Immature natural killer cell (primary cell): ENCODE measurements around the gene COL12A1. TPM values are rescaled to one million over a fixed set of nuclear protein-coding genes. Genes with fewer than 3 reads are reported as not detected.

Experiments used
- DNase-seq, 3 donors: peaks; one replicate each; pipeline ENCODE4 v3.0.0; 2022; ENCODE audit warnings: mixed read lengths in 1 of 3
- H3K27ac Mint-ChIP-seq, 6 donors: one replicate each; pipeline ENCODE4 v1.8.0; 2020; ENCODE audit warnings: mixed read lengths in 6 of 6, mild to moderate bottlenecking in 5 of 6, inconsistent platforms in 4 of 6, moderate library complexity in 3 of 6
- H3K27me3 Mint-ChIP-seq, 3 donors: one replicate each; pipeline ENCODE4 v1.8.0; 2020 to 2021; ENCODE audit warnings: low read depth in 3 of 3, mild to moderate bottlenecking in 3 of 3, mixed read lengths in 3 of 3, moderate library complexity in 3 of 3, inconsistent platforms in 1 of 3
- H3K36me3 Mint-ChIP-seq, 3 donors: one replicate each; pipeline ENCODE4 v1.8.0; 2020; ENCODE audit warnings: mixed read lengths in 3 of 3, inconsistent platforms in 2 of 3, mild to moderate bottlenecking in 2 of 3
- H3K4me1 Mint-ChIP-seq, 2 donors: one replicate each; pipeline ENCODE4 v1.8.0; 2020; ENCODE audit warnings: inconsistent platforms in 2 of 2, mild to moderate bottlenecking in 2 of 2, mixed read lengths in 2 of 2, moderate library complexity in 1 of 2
- H3K4me3 Mint-ChIP-seq, 5 donors: one replicate each; pipeline ENCODE4 v1.8.0; 2020; ENCODE audit warnings: mild to moderate bottlenecking in 5 of 5, mixed read lengths in 5 of 5, inconsistent platforms in 3 of 5, moderate library complexity in 3 of 5
- H3K9me3 Mint-ChIP-seq, 6 donors: one replicate each; pipeline ENCODE4 v1.8.0; 2020; ENCODE audit warnings: mild to moderate bottlenecking in 6 of 6, mixed read lengths in 6 of 6, inconsistent platforms in 4 of 6, moderate library complexity in 3 of 6
- polyA plus RNA-seq, 3 donors: library from polyadenylated mRNA; unstranded; fragments of 300-500 nt; fragmentation: Illumina TruSeq; gene quantifications; one replicate each; pipeline ENCODE4 v1.2.3, GENCODE V29; 2021

The COL12A1 gene
- polyA plus RNA-seq, 3 donors from 2014 or later = not detected

GRCh38 chr6:75085931-75086635, 119.8 kb downstream of the COL12A1 start:
- Mint-ChIP-seq H3K4me1 (no peaks in the 10 kb centered on the region), H3K4me3 (no peak overlapping the region), H3K36me3 (no peaks in the 10 kb centered on the region), H3K27ac (no peak overlapping the region), H3K9me3 (peaks cover 0 to 7% (median 4%) of the 10 kb centered on the region in 6 donors), H3K27me3 (peaks cover 0 to 11% (median 3%) of the 10 kb centered on the region in 3 donors)
- DNase-seq = no peak

GRCh38 chr6:75084872-75085381, 120.9 kb downstream of the COL12A1 start:
- Mint-ChIP-seq H3K4me1 (no peaks in the 10 kb centered on the region), H3K36me3 (no peaks in the 10 kb centered on the region), H3K27me3 (peaks cover 0 to 11% (median 3%) of the 10 kb centered on the region in 3 donors), H3K9me3 (peaks cover 0 to 8% (median 4%) of the 10 kb centered on the region in 6 donors), H3K4me3 (no peak overlapping the region), H3K27ac (no peak overlapping the region)
- no peak for DNase-seq

DNA sequence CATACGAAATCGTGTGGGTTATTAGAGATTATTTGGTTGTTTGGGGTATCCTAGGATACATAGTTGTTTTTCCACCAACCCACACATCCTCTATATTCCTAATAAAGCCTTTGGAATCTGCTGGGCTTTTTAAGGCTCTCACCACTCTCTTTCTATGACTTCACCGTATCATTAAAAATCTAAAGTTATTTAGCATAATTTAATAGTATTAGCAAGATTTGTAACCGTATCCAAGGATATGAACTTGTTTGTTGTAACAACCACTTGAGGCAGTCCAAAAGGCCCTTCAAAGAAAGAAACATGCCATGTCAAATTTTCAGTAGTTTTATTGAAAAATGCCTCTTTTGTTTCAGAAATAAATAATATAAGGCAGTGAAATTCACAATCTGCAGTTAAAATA, 121.8 kb downstream of the COL12A1 start:
- no peaks in the 10 kb centered on the region for H3K36me3 Mint-ChIP-seq
- H3K9me3 Mint-ChIP-seq = peaks cover 0 to 8% (median 4%) of the 10 kb centered on the region in 6 donors
- no peak overlapping the region for H3K27ac Mint-ChIP-seq
- peaks cover 0 to 11% (median 3%) of the 10 kb centered on the region in 3 donors for H3K27me3 Mint-ChIP-seq
- H3K4me1 Mint-ChIP-seq = no peaks in the 10 kb centered on the region
- no peak for DNase-seq
- no peak overlapping the region for H3K4me3 Mint-ChIP-seq

DNA sequence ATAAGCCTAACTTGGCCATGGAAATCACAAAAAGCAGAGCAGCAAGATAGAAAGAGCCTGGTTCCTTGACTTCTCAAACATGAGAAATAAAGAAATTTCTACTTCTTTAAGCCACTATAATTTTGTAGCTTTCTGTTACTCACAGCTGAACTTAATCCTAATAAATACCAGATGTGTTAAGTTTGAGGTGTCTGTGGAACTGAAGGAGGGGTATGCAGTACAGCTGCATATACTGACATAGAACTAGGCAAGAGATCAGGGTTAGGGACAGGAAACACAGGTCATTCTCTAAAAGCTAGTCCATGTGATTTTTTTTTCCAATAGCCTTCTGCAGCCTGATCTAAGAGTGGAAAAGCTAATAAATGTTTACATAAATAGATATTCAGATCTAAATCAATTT, 123.9 kb downstream of the COL12A1 start:
- Mint-ChIP-seq H3K9me3 (peaks cover 0 to 15% (median 3%) of the 10 kb centered on the region in 6 donors), H3K36me3 (no peaks in the 10 kb centered on the region), H3K27ac (no peak overlapping the region), H3K4me3 (no peak overlapping the region), H3K4me1 (no peaks in the 10 kb centered on the region), H3K27me3 (peaks cover 0 to 11% (median 3%) of the 10 kb centered on the region in 3 donors)
- DNase-seq = no peak

DNA sequence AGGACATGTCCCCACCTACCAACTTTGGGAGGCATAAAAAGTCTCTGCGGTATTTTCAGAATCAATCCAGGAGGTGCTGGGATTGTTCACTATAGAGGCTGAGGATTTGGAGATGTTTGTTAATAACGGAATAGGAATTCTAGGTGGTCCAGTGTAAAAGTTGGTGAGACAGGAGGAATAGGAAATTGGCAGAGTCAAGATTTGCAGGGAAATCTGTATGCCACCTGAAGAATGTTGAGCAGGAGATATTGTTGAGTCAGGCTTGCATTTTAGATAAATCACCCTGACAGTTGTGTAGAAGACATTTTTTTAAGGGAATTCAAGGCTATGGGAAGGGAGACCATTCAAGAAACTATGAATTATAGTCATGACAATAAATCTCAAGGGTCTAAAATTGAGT, 124.8 kb downstream of the COL12A1 start:
- H3K4me3 Mint-ChIP-seq = no peak overlapping the region
- peaks cover 0 to 15% (median 3%) of the 10 kb centered on the region in 6 donors for H3K9me3 Mint-ChIP-seq
- no peak overlapping the region for H3K27ac Mint-ChIP-seq
- no peaks in the 10 kb centered on the region for H3K36me3 Mint-ChIP-seq
- no peak for DNase-seq
- H3K4me1 Mint-ChIP-seq = no peaks in the 10 kb centered on the region
- H3K27me3 Mint-ChIP-seq = peaks cover 0 to 11% (median 3%) of the 10 kb centered on the region in 3 donors

GRCh38 chr6:75079589-75079988, 126.3 kb downstream of the COL12A1 start:
- no peak overlapping the region for H3K4me3 Mint-ChIP-seq
- DNase-seq = no peak
- peaks cover 0 to 2% (median 0%) of the 10 kb centered on the region in 3 donors for H3K27me3 Mint-ChIP-seq
- H3K9me3 Mint-ChIP-seq = peaks cover 0 to 11% (median 4%) of the 10 kb centered on the region in 6 donors
- no peak overlapping the region for H3K27ac Mint-ChIP-seq
- H3K4me1 Mint-ChIP-seq = no peaks in the 10 kb centered on the region
- no peaks in the 10 kb centered on the region for H3K36me3 Mint-ChIP-seq

- DNase-seq = no peak
- Mint-ChIP-seq H3K4me3 (no peak overlapping the region), H3K27me3 (no peaks in the 10 kb centered on the region), H3K36me3 (no peaks in the 10 kb centered on the region), H3K9me3 (peaks cover 0 to 7% (median 4%) of the 10 kb centered on the region in 6 donors), H3K4me1 (no peaks in the 10 kb centered on the region), H3K27ac (no peak overlapping the region)
Observed at GRCh38 chr6:75077701-75078100, 128.2 kb downstream of the COL12A1 start.

- no peak overlapping the region for H3K4me3 Mint-ChIP-seq
- H3K27ac Mint-ChIP-seq = no peak overlapping the region
- no peaks in the 10 kb centered on the region for H3K4me1 Mint-ChIP-seq
- H3K36me3 Mint-ChIP-seq = no peaks in the 10 kb centered on the region
- H3K9me3 Mint-ChIP-seq = peaks cover 0 to 12% (median 5%) of the 10 kb centered on the region in 6 donors
- DNase-seq = no peak
- no peaks in the 10 kb centered on the region for H3K27me3 Mint-ChIP-seq
Observed at GRCh38 chr6:75076009-75076408, 129.8 kb downstream of the COL12A1 start.

GRCh38 chr6:75070244-75070643, 135.6 kb downstream of the COL12A1 start:
- H3K9me3 Mint-ChIP-seq = peaks cover 0 to 7% (median 4%) of the 10 kb centered on the region in 6 donors

DNA sequence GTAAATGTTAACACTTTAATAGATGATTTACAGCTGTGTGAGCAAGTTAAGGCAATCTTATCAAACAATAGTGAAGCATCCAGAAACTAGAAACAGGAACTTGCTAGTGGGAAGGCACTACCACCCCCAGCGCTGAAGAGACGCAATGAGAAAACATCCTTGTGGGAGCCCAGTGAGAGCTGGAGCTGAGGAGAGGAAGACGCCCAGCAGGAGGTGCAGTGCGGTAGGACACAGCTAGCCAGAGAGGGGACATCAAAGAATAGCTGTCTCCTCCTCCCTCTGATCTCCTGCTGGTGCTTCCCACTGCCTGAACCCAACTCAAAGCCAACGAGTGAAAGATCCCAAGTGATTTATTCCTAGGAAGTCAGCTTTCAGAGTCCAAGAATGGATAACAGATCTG, 140.3 kb downstream of the COL12A1 start:
- no peak overlapping the region for H3K27ac Mint-ChIP-seq
- H3K36me3 Mint-ChIP-seq = no peaks in the 10 kb centered on the region
- H3K4me1 Mint-ChIP-seq = no peaks in the 10 kb centered on the region
- H3K27me3 Mint-ChIP-seq = peaks cover 0 to 2% (median 0%) of the 10 kb centered on the region in 3 donors
- no peak overlapping the region for H3K4me3 Mint-ChIP-seq
- DNase-seq = no peak
- H3K9me3 Mint-ChIP-seq = peaks cover 0 to 6% (median 6%) of the 10 kb centered on the region in 6 donors

More at GRCh38 chr6:75070244-75070643, 135.6 kb downstream of the COL12A1 start:
- Mint-ChIP-seq H3K36me3 (no peaks in the 10 kb centered on the region), H3K4me3 (no peak overlapping the region), H3K4me1 (no peaks in the 10 kb centered on the region), H3K27ac (no peak overlapping the region), H3K27me3 (no peaks in the 10 kb centered on the region)
- no peak for DNase-seq

GRCh38 chr6:75052491-75052890, 153.4 kb downstream of the COL12A1 start:
- H3K4me3 Mint-ChIP-seq = no peak overlapping the region
- H3K27me3 Mint-ChIP-seq = peaks cover 0 to 2% (median 0%) of the 10 kb centered on the region in 3 donors
- no peak for DNase-seq
- H3K27ac Mint-ChIP-seq = no peak overlapping the region
- no peaks in the 10 kb centered on the region for H3K4me1 Mint-ChIP-seq
- no peaks in the 10 kb centered on the region for H3K36me3 Mint-ChIP-seq
- peaks cover 0 to 21% (median 10%) of the 10 kb centered on the region in 6 donors for H3K9me3 Mint-ChIP-seq

DNA sequence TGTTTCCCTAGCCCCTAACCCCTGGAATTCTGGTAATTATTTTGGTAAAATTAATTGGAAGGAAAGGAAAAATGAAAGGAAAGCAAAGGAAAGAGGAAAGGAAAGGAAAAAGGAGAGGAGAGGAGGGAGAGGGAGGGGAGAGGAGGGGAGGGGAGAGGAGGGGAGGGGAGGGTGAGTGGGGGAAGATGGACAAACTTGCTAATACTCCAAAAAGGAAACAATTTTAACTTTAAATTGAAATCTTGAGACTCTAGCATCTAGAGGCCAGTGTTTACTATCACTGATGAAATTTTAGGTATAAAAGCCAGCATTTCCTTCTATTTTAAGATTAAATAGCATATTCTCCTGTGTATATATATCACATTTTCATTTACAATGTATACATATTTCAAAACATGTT, 156.5 kb downstream of the COL12A1 start:
- H3K4me3 Mint-ChIP-seq = no peak overlapping the region
- H3K36me3 Mint-ChIP-seq = no peaks in the 10 kb centered on the region
- no peak overlapping the region for H3K27ac Mint-ChIP-seq
- peaks cover 10 to 41% (median 13%) of the 10 kb centered on the region in 6 donors for H3K9me3 Mint-ChIP-seq
- H3K4me1 Mint-ChIP-seq = no peaks in the 10 kb centered on the region
- peaks cover 0 to 2% (median 0%) of the 10 kb centered on the region in 3 donors for H3K27me3 Mint-ChIP-seq
- DNase-seq = no peak

GRCh38 chr6:75044846-75045245, 161.0 kb downstream of the COL12A1 start:
- Mint-ChIP-seq H3K27ac (no peak overlapping the region), H3K36me3 (peaks cover 0 to 7% (median 0%) of the 10 kb centered on the region in 3 donors), H3K4me3 (no peak overlapping the region), H3K27me3 (peaks cover 0 to 2% (median 0%) of the 10 kb centered on the region in 3 donors), H3K4me1 (no peaks in the 10 kb centered on the region), H3K9me3 (peaks cover 15 to 52% (median 23%) of the 10 kb centered on the region in 6 donors)
- no peak for DNase-seq

DNA sequence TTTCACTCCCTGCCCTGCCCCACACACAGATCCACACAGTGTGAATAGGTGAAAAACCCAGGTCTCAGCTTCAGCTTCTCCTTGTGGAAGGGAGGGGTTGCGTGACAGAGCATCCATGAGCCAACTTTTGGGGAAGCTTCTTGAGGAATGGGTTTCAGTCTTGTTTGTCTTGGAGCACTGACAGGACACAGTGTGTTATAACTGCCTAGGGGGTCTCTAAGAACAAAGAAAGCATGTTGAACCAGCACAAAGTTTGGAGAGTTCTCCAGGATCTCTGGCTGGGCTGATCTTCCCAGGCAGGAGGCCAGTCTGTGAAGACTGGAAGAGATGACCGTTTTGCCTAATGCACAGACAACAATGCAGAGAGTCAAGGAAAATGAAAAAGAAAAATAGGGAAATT, 164.5 kb downstream of the COL12A1 start:
- H3K27me3 Mint-ChIP-seq = no peaks in the 10 kb centered on the region

More for the DNA sequence above, 164.5 kb downstream of the COL12A1 start:
- Mint-ChIP-seq H3K27ac (no peak overlapping the region), H3K36me3 (peaks cover 0 to 7% (median 0%) of the 10 kb centered on the region in 3 donors), H3K9me3 (peaks cover 15 to 47% (median 18%) of the 10 kb centered on the region in 6 donors), H3K4me3 (no peak overlapping the region), H3K4me1 (no peaks in the 10 kb centered on the region)
- DNase-seq = no peak
